IMR-90 (cell line): ENCODE results near the gene MYH11. TPM values are rescaled to one million over a fixed set of nuclear protein-coding genes. Genes with fewer than 3 reads are reported as not detected.

Experiments
- ATAC-seq: fragments of 200-7000 bp; cut with Tn5 transposase; 2 replicates; pipeline ENCODE4 v1.9.1; 2020; ENCODE audit warnings: low read depth, mild to moderate bottlenecking, moderate library complexity
- BruUV-seq: library from RNA; stranded (reverse); fragments of 400-500 nt; replicated peaks from 2 replicates; lab custom pipeline; 2021; lab: Mats Ljungman, UMichigan
- CTCF ChIA-PET: fragments of 300-600 bp; formaldehyde crosslinking; extraction: SDS; loops from one replicate; lab custom pipeline; 2021; ENCODE audit warnings: antibody characterized with exemption; lab: Yijun Ruan, JAX
- POLR2A ChIA-PET: fragments of 300-600 bp; sonication (Branson Sonifier 250); formaldehyde crosslinking; loops from one replicate; lab custom pipeline; 2022; ENCODE audit warnings: antibody characterized with exemption; ENCODE audit not compliant: unreplicated experiment; lab: Charles Lee
- DNase-seq: peaks from one replicate; pipeline ENCODE4 v3.0.0; 2013
- H2AFZ ChIP-seq: replicated peaks from 2 replicates; pipeline ENCODE3; 2013; ENCODE audit warnings: low read length, mild to moderate bottlenecking; ENCODE audit not compliant: poor library complexity
- H2AK5ac ChIP-seq: 2 replicates; pipeline ENCODE4 v1.6.1; 2013; ENCODE audit warnings: low read depth, low read length, inconsistent platforms
- H2AK9ac ChIP-seq: replicated peaks from 2 replicates; pipeline ENCODE3; 2013; ENCODE audit warnings: mild to moderate bottlenecking, low read depth, low read length, moderate library complexity; ENCODE audit not compliant: poor library complexity
- H2BK120ac ChIP-seq: 2 replicates; pipeline ENCODE4 v1.6.1; 2013; ENCODE audit warnings: low read depth, low read length, inconsistent platforms
- H2BK15ac ChIP-seq: 3 replicates; pipeline ENCODE4 v1.6.1; 2013; ENCODE audit warnings: low read depth, low read length, inconsistent platforms
- H2BK20ac ChIP-seq: 2 replicates; pipeline ENCODE4 v1.6.1; 2013; ENCODE audit warnings: low read depth, mild to moderate bottlenecking, inconsistent platforms, low read length, moderate library complexity
- H2BK5ac ChIP-seq: 2 replicates; pipeline ENCODE4 v1.6.1; 2013; ENCODE audit warnings: mild to moderate bottlenecking, low read depth, low read length, inconsistent platforms; ENCODE audit not compliant: poor library complexity, severe bottlenecking
- H3K14ac ChIP-seq: replicated peaks from 2 replicates; pipeline ENCODE4 v1.6.1; 2013; ENCODE audit warnings: low read depth, low read length, inconsistent platforms
- H3K18ac ChIP-seq: 2 replicates; pipeline ENCODE4 v1.6.1; 2013; ENCODE audit warnings: low read depth, low read length, control low read depth
- H3K23ac ChIP-seq: 2 replicates; pipeline ENCODE4 v1.6.1; 2013; ENCODE audit warnings: low read depth, low read length, inconsistent platforms
- H3K27ac ChIP-seq: 2 replicates; pipeline ENCODE4 v1.5.1; 2013; ENCODE audit warnings: mild to moderate bottlenecking, control low read depth, low read length; ENCODE audit not compliant: insufficient read depth
- H3K27me3 ChIP-seq: 2 replicates; pipeline ENCODE4 v1.6.1; 2013; ENCODE audit warnings: low read length; ENCODE audit not compliant: control insufficient read depth, insufficient read depth
- H3K36me3 ChIP-seq: 2 replicates; pipeline ENCODE4 v1.6.1; 2013; ENCODE audit warnings: low read length, mixed read lengths; ENCODE audit not compliant: control insufficient read depth, insufficient read depth
- H3K4ac ChIP-seq: 2 replicates; pipeline ENCODE4 v1.6.1; 2013; ENCODE audit warnings: low read depth, low read length, inconsistent platforms
- H3K4me1 ChIP-seq: 2 replicates; pipeline ENCODE4 v1.6.1; 2013; ENCODE audit warnings: low read length, mixed read lengths; ENCODE audit not compliant: control insufficient read depth, insufficient read depth
- H3K4me2 ChIP-seq: 2 replicates; pipeline ENCODE4 v1.6.1; 2013; ENCODE audit warnings: low read depth, mild to moderate bottlenecking, control low read depth, low read length, moderate library complexity
- H3K4me3 ChIP-seq: 2 replicates; pipeline ENCODE4 v1.5.1; 2013; ENCODE audit warnings: low read depth, mild to moderate bottlenecking, control low read depth, low read length, moderate library complexity; ENCODE audit not compliant: insufficient read depth
- H3K56ac ChIP-seq: 2 replicates; pipeline ENCODE4 v1.6.1; 2013; ENCODE audit warnings: low read length, inconsistent platforms; ENCODE audit not compliant: insufficient read depth; ENCODE audit errors: extremely low read depth
- H3K79me1 ChIP-seq, 2 experiments: 2 replicates each; pipeline ENCODE4 v1.6.1; 2013; ENCODE audit warnings: low read length in 2 of 2, inconsistent platforms in 1 of 2, low read depth in 1 of 2
- H3K9ac ChIP-seq: 2 replicates; pipeline ENCODE4 v1.6.1; 2013; ENCODE audit warnings: low read depth, low read length, control low read depth
- H3K9me1 ChIP-seq: 2 replicates; pipeline ENCODE4 v1.6.1; 2013; ENCODE audit warnings: low read length, inconsistent platforms; ENCODE audit not compliant: insufficient read depth
- H3K9me3 ChIP-seq: 2 replicates; pipeline ENCODE4 v1.6.1; 2013; ENCODE audit warnings: low read length; ENCODE audit not compliant: control insufficient read depth, insufficient read depth
- H4K20me1 ChIP-seq: 2 replicates; pipeline ENCODE4 v1.6.1; 2013; ENCODE audit warnings: low read length, inconsistent platforms; ENCODE audit not compliant: insufficient read depth
- H4K5ac ChIP-seq: 2 replicates; pipeline ENCODE4 v1.6.1; 2013; ENCODE audit warnings: mild to moderate bottlenecking, low read depth, low read length, control low read depth
- H4K8ac ChIP-seq, 2 experiments: 2 replicates each; pipeline ENCODE4 v1.6.1; 2013; ENCODE audit warnings: low read depth in 2 of 2, low read length in 2 of 2, control low read depth in 1 of 2, inconsistent platforms in 1 of 2
- H4K91ac ChIP-seq: 2 replicates; pipeline ENCODE4 v1.6.1; 2013; ENCODE audit warnings: low read depth, low read length, inconsistent platforms; ENCODE audit not compliant: insufficient read depth
- CHD1 ChIP-seq: IDR thresholded peaks from 2 replicates; pipeline ENCODE4 v1.6.1; 2012; ENCODE audit warnings: low read depth, low read length, improper control_type of control experiment
- MAZ ChIP-seq: IDR thresholded peaks from 2 replicates; pipeline ENCODE4 v1.6.1; 2012; ENCODE audit warnings: low read depth, mild to moderate bottlenecking, low read length, improper control_type of control experiment, moderate library complexity, borderline replicate concordance
- MXI1 ChIP-seq: IDR thresholded peaks from 2 replicates; pipeline ENCODE4 v1.6.1; 2012; ENCODE audit warnings: low read depth, mild to moderate bottlenecking, low read length, moderate library complexity, borderline replicate concordance
- NFE2L2 ChIP-seq: fragments of 150-350 bp; IDR thresholded peaks from 2 replicates; pipeline ENCODE4 v1.6.1; 2016; ENCODE audit warnings: low read depth, mild to moderate bottlenecking, low read length
- POLR2A ChIP-seq: IDR thresholded peaks from 2 replicates; pipeline ENCODE4 v1.6.1; 2012; ENCODE audit warnings: mild to moderate bottlenecking, low read depth, low read length
- RFX5 ChIP-seq: IDR thresholded peaks from 2 replicates; pipeline ENCODE4 v1.8.0; 2012; ENCODE audit warnings: low read depth, mild to moderate bottlenecking, low read length, moderate library complexity
- WGBS, 2 experiments: methylation state at CpG; one replicate each; pipeline versions ENCODE4 v1.1.5 to v1.1.7; 2013; ENCODE audit warnings: missing lambda C conversion rate in 2 of 2; ENCODE audit not compliant: insufficient read length in 1 of 2; ENCODE audit errors: extremely low coverage in 2 of 2; 5-methylcytosine and 5-hydroxymethylcytosine counted together
- dilution Hi-C: fragments of 300-500 bp; cut with HindIII; formaldehyde crosslinking; loops from one replicate; pipeline ENCODE4 v1.14.3; 2018; ENCODE audit warnings: low sequenced_read_pairs; ENCODE audit not compliant: unreplicated experiment
- in situ Hi-C: fragments of 300-500 bp; cut with MboI; formaldehyde crosslinking; loops from 3 replicates; pipeline ENCODE4 v1.14.3; 2019; ENCODE audit warnings: low sequenced_read_pairs, inconsistent platforms, mixed read lengths
- intact Hi-C: fragments of 100-400 bp; cut with micrococcal nuclease; formaldehyde crosslinking; loops from 2 replicates; pipeline ENCODE4 v1.10.0; 2022
- polyA plus RNA-seq, 3 experiments: library from polyadenylated mRNA; depleted of rRNA; stranded (reverse); fragments of >200 nt; gene quantifications; 2 replicates each; pipeline ENCODE4 v1.2.3, GENCODE V29; 2012; ENCODE audit warnings: low replicate concordance in 1 of 3
- total RNA-seq: library from RNA; depleted of rRNA; stranded (reverse); fragments of >200 nt; gene quantifications from 2 replicates; pipeline ENCODE4 v1.2.3, GENCODE V29; 2012
- TF ChIP-seq, protein P1 (sequence below): fragments of 150-350 bp; IDR thresholded peaks from 2 replicates; pipeline ENCODE4 v1.6.1; 2016; ENCODE audit warnings: low read depth, mild to moderate bottlenecking, low read length, moderate library complexity, borderline replicate concordance
- TF ChIP-seq, protein P2 (sequence below): fragments of 150-350 bp; IDR thresholded peaks from 2 replicates; pipeline ENCODE4 v1.6.1; 2017; ENCODE audit warnings: mild to moderate bottlenecking, antibody characterized with exemption, low read length, low read depth

Gene MYH11
- total and polyA plus RNA-seq, 2 of the 4 experiments (the other 2 are of a cell fraction), result under 0.01 to 0.12 TPM

DNA sequence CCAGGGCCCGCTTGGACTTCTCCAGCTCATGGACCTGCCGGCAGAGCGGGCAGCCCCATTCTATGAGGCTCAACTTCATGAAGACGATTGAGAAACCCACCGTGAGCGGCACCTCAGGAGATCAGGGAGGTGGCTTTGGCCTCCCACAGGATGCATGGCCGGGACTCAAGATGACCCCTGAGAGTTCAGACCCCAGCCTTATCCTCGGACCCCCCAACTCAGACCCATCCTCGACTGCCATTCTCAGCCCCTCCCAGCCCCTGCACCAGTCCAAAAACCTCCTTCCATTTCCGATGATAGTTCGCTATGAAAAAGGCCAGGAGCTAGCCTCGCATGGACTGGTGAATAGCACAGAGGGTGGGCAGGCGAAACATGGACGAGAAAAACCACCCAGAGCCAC is 135.8 kb downstream of the MYH11 start:
- POLR2A ChIA-PET, result no interaction called here
- dilution Hi-C loops, result no loop called here

More for the DNA sequence above, 135.8 kb downstream of the MYH11 start:
- Histone ChIP-seq H3K9ac (no peak overlapping the region), H2BK120ac (no peak overlapping the region), H3K9me1 (0 out of 2 replicates have a peak, but pooled peaks cover 10% of the 10 kb centered on the region), H3K4me1 (no peaks in the 10 kb centered on the region), H3K4me2 (no peak overlapping the region), H4K5ac (no peak overlapping the region), H4K8ac (no peak overlapping the region), H3K56ac (no peak overlapping the region), H4K20me1 (no peaks in the 10 kb centered on the region; the same call in 1 of the 2 replicates), H3K27me3 (no peaks in the 10 kb centered on the region), H2BK15ac (no peak overlapping the region), H3K27ac (no peak overlapping the region), H2AK5ac (no peak overlapping the region), H2AFZ (no peak overlapping the region), H3K4ac (no peak overlapping the region), H3K9me3 (no peaks in the 10 kb centered on the region), H3K36me3 (peaks cover 26% of the 10 kb centered on the region), H2BK5ac (no peak overlapping the region), H2AK9ac (peak overlapping the region; percentile 50), H3K79me1 (no peaks in the 10 kb centered on the region), H3K4me3 (no peak overlapping the region), H3K23ac (no peak overlapping the region), H4K91ac (no peak overlapping the region), H2BK20ac (no peak overlapping the region), H3K18ac (no peak overlapping the region), H3K14ac (no peak overlapping the region)
- TF ChIP-seq CHD1 (no peak), RFX5 (no peak), NFE2L2 (no peak), MAZ (no peak), MXI1 (no peak), POLR2A (no peak)
- TF ChIP-seq, protein P1, sequence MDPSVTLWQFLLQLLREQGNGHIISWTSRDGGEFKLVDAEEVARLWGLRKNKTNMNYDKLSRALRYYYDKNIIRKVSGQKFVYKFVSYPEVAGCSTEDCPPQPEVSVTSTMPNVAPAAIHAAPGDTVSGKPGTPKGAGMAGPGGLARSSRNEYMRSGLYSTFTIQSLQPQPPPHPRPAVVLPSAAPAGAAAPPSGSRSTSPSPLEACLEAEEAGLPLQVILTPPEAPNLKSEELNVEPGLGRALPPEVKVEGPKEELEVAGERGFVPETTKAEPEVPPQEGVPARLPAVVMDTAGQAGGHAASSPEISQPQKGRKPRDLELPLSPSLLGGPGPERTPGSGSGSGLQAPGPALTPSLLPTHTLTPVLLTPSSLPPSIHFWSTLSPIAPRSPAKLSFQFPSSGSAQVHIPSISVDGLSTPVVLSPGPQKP, result no peak
- TF ChIP-seq, protein P2, sequence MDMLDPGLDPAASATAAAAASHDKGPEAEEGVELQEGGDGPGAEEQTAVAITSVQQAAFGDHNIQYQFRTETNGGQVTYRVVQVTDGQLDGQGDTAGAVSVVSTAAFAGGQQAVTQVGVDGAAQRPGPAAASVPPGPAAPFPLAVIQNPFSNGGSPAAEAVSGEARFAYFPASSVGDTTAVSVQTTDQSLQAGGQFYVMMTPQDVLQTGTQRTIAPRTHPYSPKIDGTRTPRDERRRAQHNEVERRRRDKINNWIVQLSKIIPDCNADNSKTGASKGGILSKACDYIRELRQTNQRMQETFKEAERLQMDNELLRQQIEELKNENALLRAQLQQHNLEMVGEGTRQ, result no peak
- in situ Hi-C loops, result no loop called here
- BruUV-seq, result no TSS peak
- DNase-seq, result no peak
- CTCF ChIA-PET, result no interaction called here
- intact Hi-C loops, result no loop called here
- ATAC-seq, result no peak
- WGBS, 2 experiments, result 100% methylated on average over 5 of the region's 14 CpGs; no CpG with 5 or more reads in 1 of the 2 experiments
